HFFc6 (cell line): ENCODE data around the gene CEP152. TPM values are rescaled to one million over a fixed set of nuclear protein-coding genes. Genes with fewer than 3 reads are reported as not detected.
A peak's percentile ranks its signal among the peaks of the same experiment; 100 is the strongest.
"Not testable (repeated sequence)": the region's sequence is repeated elsewhere in the genome, so short reads cannot be mapped to it uniquely, and the experiment has no call there.

Experiments used
- DNase-seq: peaks from one replicate; pipeline ENCODE4 v3.0.0-alpha.2; 2018
- H3K27ac Mint-ChIP-seq: 2 replicates; pipeline ENCODE4 v1.8.0; 2020; ENCODE audit warnings: mild to moderate bottlenecking, mixed read lengths
- H3K27me3 Mint-ChIP-seq: 2 replicates; pipeline ENCODE4 v1.8.0; 2021; ENCODE audit warnings: mild to moderate bottlenecking, moderate library complexity, mixed read lengths; ENCODE audit not compliant: insufficient read depth
- H3K36me3 Mint-ChIP-seq: 2 replicates; pipeline ENCODE4 v1.8.0; 2021; ENCODE audit warnings: low read depth, mixed read lengths
- H3K4me1 Mint-ChIP-seq: 2 replicates; pipeline ENCODE4 v1.8.0; 2020; ENCODE audit warnings: low read depth, mixed read lengths
- H3K4me3 Mint-ChIP-seq: 2 replicates; pipeline ENCODE4 v1.8.0; 2020; ENCODE audit warnings: mild to moderate bottlenecking, moderate library complexity, mixed read lengths
- H3K9me3 Mint-ChIP-seq: 2 replicates; pipeline ENCODE4 v1.8.0; 2020; ENCODE audit warnings: mild to moderate bottlenecking, mixed read lengths
- total RNA-seq, 6 experiments: library from RNA; stranded (reverse); fragmentation: NEBNext Ultra II Directional; extraction: Animal tissue kit (Norgen Biotek cat#: 25700); gene quantifications; 2 replicates in 1 of 6; 3 replicates in 5 of 6; pipeline ENCODE4 v1.2.3, GENCODE V29; 2021
- TF ChIP-seq, protein P1 (sequence below): fragments of 200-600 bp; sonication (generic); IDR thresholded peaks from 2 replicates; pipeline ENCODE4 v1.5.0; 2021; ENCODE audit warnings: antibody characterized with exemption, mild to moderate bottlenecking

Gene CEP152
- total RNA-seq, 6 experiments from 2014 or later: 3.4 to 7.5 (median 6.5) TPM

DNA sequence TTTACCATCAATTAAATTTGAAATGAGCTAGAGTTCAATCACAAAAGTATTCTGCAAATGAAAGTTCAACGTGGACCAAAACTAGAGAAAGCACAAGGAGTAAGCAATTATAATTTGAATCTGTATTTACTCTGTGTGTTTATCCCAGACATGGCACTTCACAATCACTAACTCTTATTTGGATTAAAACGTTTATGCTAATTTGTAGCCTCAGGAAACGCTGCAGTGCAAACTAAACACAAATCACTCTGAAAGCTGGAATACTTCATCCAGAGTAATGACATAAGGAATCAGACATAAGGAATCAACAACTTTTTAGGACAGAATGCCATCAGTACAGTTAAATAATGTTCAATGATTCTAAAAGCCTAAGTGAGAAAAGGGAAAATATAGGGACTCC is 18.5 kb downstream of the CEP152 start:
- Mint-ChIP-seq H3K27ac (no peak overlapping the region), H3K4me1 (peaks cover 48% of the 10 kb centered on the region), H3K36me3 (peaks cover 45% of the 10 kb centered on the region), H3K4me3 (no peak overlapping the region), H3K27me3 (no peaks in the 10 kb centered on the region), H3K9me3 (no peaks in the 10 kb centered on the region)
- TF ChIP-seq, protein P1, sequence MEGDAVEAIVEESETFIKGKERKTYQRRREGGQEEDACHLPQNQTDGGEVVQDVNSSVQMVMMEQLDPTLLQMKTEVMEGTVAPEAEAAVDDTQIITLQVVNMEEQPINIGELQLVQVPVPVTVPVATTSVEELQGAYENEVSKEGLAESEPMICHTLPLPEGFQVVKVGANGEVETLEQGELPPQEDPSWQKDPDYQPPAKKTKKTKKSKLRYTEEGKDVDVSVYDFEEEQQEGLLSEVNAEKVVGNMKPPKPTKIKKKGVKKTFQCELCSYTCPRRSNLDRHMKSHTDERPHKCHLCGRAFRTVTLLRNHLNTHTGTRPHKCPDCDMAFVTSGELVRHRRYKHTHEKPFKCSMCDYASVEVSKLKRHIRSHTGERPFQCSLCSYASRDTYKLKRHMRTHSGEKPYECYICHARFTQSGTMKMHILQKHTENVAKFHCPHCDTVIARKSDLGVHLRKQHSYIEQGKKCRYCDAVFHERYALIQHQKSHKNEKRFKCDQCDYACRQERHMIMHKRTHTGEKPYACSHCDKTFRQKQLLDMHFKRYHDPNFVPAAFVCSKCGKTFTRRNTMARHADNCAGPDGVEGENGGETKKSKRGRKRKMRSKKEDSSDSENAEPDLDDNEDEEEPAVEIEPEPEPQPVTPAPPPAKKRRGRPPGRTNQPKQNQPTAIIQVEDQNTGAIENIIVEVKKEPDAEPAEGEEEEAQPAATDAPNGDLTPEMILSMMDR: no peak
- DNase-seq: no peak

DNA sequence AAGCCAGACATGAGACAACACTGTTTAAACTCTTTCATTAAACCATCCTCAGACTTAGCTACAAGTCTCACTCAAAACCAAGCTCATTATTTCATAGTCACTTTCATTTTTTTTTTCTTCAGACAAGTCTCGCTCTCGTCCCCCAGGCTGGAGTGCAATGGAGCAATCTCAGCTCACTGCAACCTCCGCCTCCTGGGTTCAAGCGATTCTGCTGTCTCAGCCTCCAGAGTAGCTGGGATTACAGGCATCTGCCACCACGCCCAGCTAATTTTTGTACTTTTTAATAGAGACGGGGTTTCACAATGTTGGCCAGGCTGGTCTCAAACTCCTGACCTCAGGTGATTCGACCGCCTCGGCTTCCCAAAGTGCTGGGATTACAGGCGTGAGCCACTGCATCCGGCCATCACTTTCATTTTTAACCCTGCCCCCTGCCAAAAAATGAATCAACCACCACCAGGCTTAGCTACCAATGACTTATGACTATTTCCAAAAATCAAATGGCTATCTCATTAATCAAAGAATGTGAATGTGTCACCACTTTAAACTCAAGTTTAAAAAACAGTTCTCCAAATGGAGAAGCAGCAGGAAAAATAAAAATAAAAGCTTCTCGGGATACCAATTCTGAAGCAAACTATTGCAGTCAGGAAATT is 20.3 kb downstream of the CEP152 start:
- Mint-ChIP-seq H3K4me3 (peak overlapping the region; percentile 53; the same call in 1 of the 2 replicates), H3K27ac (peak overlapping the region; percentile 68), H3K4me1 (peaks cover 32% of the 10 kb centered on the region), H3K36me3 (peaks cover 46% of the 10 kb centered on the region)
- H3K9me3 Mint-ChIP-seq, H3K27me3 Mint-ChIP-seq: not testable (repeated sequence)
- peak; percentile 10 for DNase-seq

DNA sequence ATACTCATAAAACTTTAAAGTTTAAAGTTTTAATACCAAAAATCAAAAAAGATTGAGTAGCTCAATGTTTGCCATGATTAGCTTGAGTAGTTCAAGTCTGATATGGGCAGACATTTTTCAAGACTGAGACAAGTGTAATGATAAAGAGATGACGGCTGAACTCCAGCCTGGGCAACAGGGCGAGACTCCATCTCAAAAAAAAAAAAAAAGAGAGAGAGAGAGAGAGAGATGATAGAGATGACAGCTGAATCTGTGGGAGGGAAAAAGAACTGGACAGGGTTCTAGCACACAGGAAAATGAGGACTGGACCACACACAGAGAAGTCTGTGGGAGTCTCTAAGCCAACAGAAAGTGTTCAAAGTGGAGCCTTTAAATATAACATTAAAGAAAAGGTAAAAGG is 25.2 kb downstream of the CEP152 start:
- Mint-ChIP-seq H3K27me3 (no peaks in the 10 kb centered on the region), H3K4me1 (peaks cover 25% of the 10 kb centered on the region), H3K27ac (no peak overlapping the region), H3K9me3 (no peaks in the 10 kb centered on the region), H3K36me3 (peaks cover 53% of the 10 kb centered on the region), H3K4me3 (no peak overlapping the region)
- TF ChIP-seq, protein P1: no peak
- DNase-seq: no peak

DNA sequence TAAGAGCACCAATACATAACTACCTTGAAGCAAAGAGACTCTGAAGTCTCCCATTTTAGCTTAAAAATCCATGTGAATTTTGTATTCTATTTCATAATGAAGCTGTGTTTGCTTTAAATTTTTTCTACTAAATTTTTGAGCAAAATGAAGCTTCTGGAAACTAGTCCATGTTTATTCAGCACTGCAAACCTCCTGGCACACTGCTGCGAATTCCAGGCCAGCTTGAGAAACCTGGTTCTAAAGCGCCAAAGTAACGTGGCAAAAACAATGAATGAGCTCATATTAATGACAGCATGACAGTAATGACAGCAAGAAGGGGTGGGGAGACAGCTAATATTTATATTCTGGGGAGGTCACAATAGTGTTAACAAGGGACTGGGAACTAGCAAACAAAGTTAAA is 25.7 kb downstream of the CEP152 start:
- peaks cover 21% of the 10 kb centered on the region for H3K4me1 Mint-ChIP-seq
- TF ChIP-seq, protein P1: no peak
- no peak overlapping the region for H3K27ac Mint-ChIP-seq
- no peak for DNase-seq
- no peaks in the 10 kb centered on the region for H3K9me3 Mint-ChIP-seq
- H3K27me3 Mint-ChIP-seq: no peaks in the 10 kb centered on the region
- peaks cover 53% of the 10 kb centered on the region for H3K36me3 Mint-ChIP-seq
- no peak overlapping the region for H3K4me3 Mint-ChIP-seq

DNA sequence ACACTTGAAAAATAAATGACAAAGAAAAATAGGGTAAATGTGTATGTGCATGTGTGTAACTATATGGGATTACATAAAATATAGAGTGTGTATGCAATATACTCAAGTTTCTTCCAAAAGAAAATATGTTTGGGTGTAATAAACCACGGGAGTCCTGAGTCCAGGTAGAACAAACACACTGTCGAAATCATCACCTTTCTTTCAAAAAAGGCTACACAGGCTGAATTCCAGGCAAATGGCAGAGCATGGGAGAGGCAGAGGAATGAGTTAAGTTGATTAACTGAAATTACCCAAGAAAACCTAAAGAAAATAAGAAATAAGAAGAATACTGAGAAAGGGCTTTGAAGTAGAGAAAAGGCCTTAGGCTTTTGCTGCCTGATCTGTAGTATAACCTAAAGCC is 26.1 kb downstream of the CEP152 start:
- Mint-ChIP-seq H3K27ac (no peak overlapping the region), H3K27me3 (no peaks in the 10 kb centered on the region), H3K36me3 (peaks cover 53% of the 10 kb centered on the region), H3K4me1 (peaks cover 18% of the 10 kb centered on the region), H3K9me3 (no peaks in the 10 kb centered on the region), H3K4me3 (no peak overlapping the region)
- TF ChIP-seq, protein P1: no peak
- DNase-seq: no peak

DNA sequence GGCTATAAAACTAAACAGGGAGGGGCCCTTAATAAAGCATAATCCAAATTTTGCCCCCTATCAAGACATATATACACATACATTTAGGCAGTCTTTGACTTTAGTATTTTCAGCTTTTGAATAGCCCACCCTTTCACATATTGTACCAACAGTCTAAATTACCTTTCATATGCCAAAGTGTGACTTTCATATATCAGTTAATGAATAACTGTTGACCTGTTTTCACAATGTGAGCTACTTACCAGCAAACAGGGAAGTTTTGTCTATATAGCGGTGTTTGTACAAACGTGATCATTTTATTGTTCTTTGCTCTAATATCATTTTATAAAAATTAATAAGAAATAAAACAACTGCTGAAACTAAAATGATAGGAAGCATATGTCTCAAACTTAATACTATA is 28.0 kb downstream of the CEP152 start:
- H3K27ac Mint-ChIP-seq: no peak overlapping the region
- TF ChIP-seq, protein P1: no peak
- H3K9me3 Mint-ChIP-seq: no peaks in the 10 kb centered on the region
- H3K36me3 Mint-ChIP-seq: peaks cover 44% of the 10 kb centered on the region
- H3K4me3 Mint-ChIP-seq: no peak overlapping the region
- no peaks in the 10 kb centered on the region for H3K27me3 Mint-ChIP-seq
- no peak for DNase-seq
- peaks cover 24% of the 10 kb centered on the region for H3K4me1 Mint-ChIP-seq
